Measurements from ENCODE around the gene PPP2R2D.

Gene PPP2R2D

DNA sequence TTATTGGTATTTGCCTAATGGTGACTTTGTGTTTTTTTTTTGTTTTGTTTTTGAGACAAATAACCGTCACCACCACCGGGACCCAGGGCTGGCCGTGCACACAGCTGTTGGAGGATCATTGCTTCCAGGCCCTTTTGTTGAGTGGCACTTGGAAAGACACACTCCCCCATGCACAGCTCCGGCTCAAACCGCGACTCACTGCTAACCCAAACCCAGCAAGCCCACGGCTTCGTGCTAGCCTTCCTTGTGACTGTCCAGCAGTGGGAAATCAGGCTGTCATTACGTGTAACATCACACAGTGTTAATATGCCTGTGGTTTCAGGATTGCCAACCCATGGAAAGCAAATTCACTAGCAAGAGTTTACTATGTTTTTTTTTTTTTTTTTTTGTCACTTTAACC lies 63.5 kb downstream of the PPP2R2D start:
- Histone ChIP-seq H3K79me2 (no peaks in the 10 kb centered on the region), H3K36me3 (ENCODE audit: control insufficient read depth, insufficient read depth, low read length) (no peaks in the 10 kb centered on the region), H3K27ac (no peak overlapping the region), H3K4me2 (ENCODE audit: low read length) (no peak overlapping the region), H2AFZ (no peak overlapping the region), H3K9me3 (ENCODE audit: control insufficient read depth, low read length) (no peaks in the 10 kb centered on the region), H3K9ac (no peak overlapping the region), H3K4me1 (no peaks in the 10 kb centered on the region), H3K27me3 (ENCODE audit: control insufficient read depth, insufficient read depth, low read length) (no peaks in the 10 kb centered on the region), H3K4me3 (ENCODE audit: low read depth, low read length) (no peak overlapping the region)
- TF ChIP-seq, protein P1, sequence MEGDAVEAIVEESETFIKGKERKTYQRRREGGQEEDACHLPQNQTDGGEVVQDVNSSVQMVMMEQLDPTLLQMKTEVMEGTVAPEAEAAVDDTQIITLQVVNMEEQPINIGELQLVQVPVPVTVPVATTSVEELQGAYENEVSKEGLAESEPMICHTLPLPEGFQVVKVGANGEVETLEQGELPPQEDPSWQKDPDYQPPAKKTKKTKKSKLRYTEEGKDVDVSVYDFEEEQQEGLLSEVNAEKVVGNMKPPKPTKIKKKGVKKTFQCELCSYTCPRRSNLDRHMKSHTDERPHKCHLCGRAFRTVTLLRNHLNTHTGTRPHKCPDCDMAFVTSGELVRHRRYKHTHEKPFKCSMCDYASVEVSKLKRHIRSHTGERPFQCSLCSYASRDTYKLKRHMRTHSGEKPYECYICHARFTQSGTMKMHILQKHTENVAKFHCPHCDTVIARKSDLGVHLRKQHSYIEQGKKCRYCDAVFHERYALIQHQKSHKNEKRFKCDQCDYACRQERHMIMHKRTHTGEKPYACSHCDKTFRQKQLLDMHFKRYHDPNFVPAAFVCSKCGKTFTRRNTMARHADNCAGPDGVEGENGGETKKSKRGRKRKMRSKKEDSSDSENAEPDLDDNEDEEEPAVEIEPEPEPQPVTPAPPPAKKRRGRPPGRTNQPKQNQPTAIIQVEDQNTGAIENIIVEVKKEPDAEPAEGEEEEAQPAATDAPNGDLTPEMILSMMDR (IDR thresholded peaks at IDR 0.05), result no peak

GRCh38 chr10:131968949-131969348 lies 68.1 kb downstream of the PPP2R2D start:
- TF ChIP-seq, protein P1 (IDR thresholded peaks at IDR 0.05), result no peak
- Histone ChIP-seq H3K4me1 (no peaks in the 10 kb centered on the region), H3K36me3 (ENCODE audit: control insufficient read depth, insufficient read depth, low read length) (no peaks in the 10 kb centered on the region), H2AFZ (no peak overlapping the region), H3K4me3 (ENCODE audit: low read depth, low read length) (no peak overlapping the region), H3K27me3 (ENCODE audit: control insufficient read depth, insufficient read depth, low read length) (no peaks in the 10 kb centered on the region), H3K79me2 (no peaks in the 10 kb centered on the region), H3K4me2 (ENCODE audit: low read length) (no peak overlapping the region), H3K9me3 (ENCODE audit: control insufficient read depth, low read length) (no peaks in the 10 kb centered on the region), H3K27ac (no peak overlapping the region), H3K9ac (no peak overlapping the region)

- no peaks in the 10 kb centered on the region for H3K27me3 ChIP-seq (ENCODE audit: control insufficient read depth, insufficient read depth, low read length)
- no peaks in the 10 kb centered on the region for H3K9me3 ChIP-seq (ENCODE audit: control insufficient read depth, low read length)
- H3K4me1 ChIP-seq, result no peaks in the 10 kb centered on the region
- H3K9ac ChIP-seq, result no peak overlapping the region
- no peak overlapping the region for H3K4me2 ChIP-seq (ENCODE audit: low read length)
- no peaks in the 10 kb centered on the region for H3K36me3 ChIP-seq (ENCODE audit: control insufficient read depth, insufficient read depth, low read length)
- H2AFZ ChIP-seq, result no peak overlapping the region
- H3K79me2 ChIP-seq, result no peaks in the 10 kb centered on the region
- TF ChIP-seq, protein P1 (IDR thresholded peaks at IDR 0.05), result no peak
- no peak overlapping the region for H3K27ac ChIP-seq
- no peak overlapping the region for H3K4me3 ChIP-seq (ENCODE audit: low read depth, low read length)
Observed at GRCh38 chr10:131970946-131971345, 70.1 kb downstream of the PPP2R2D start.

- H2AFZ ChIP-seq, result no peak overlapping the region
- H3K79me2 ChIP-seq, result no peaks in the 10 kb centered on the region
- no peak overlapping the region for H3K4me2 ChIP-seq (ENCODE audit: low read length)
- H3K4me1 ChIP-seq, result no peaks in the 10 kb centered on the region
- H3K27me3 ChIP-seq (ENCODE audit: control insufficient read depth, insufficient read depth, low read length), result no peaks in the 10 kb centered on the region
- H3K27ac ChIP-seq, result no peak overlapping the region
- H3K9me3 ChIP-seq (ENCODE audit: control insufficient read depth, low read length), result no peaks in the 10 kb centered on the region
- H3K9ac ChIP-seq, result no peak overlapping the region
- TF ChIP-seq, protein P1 (IDR thresholded peaks at IDR 0.05), result no peak
- no peaks in the 10 kb centered on the region for H3K36me3 ChIP-seq (ENCODE audit: control insufficient read depth, insufficient read depth, low read length)
- no peak overlapping the region for H3K4me3 ChIP-seq (ENCODE audit: low read depth, low read length)
Observed at GRCh38 chr10:131971591-131971990, 70.8 kb downstream of the PPP2R2D start.

- Histone ChIP-seq H3K4me3 (ENCODE audit: low read depth, low read length) (no peak overlapping the region), H3K27me3 (ENCODE audit: control insufficient read depth, insufficient read depth, low read length) (no peaks in the 10 kb centered on the region), H3K36me3 (ENCODE audit: control insufficient read depth, insufficient read depth, low read length) (no peaks in the 10 kb centered on the region), H3K27ac (no peak overlapping the region), H3K4me1 (no peaks in the 10 kb centered on the region), H3K9ac (no peak overlapping the region), H3K79me2 (no peaks in the 10 kb centered on the region), H3K9me3 (ENCODE audit: control insufficient read depth, low read length) (no peaks in the 10 kb centered on the region), H3K4me2 (ENCODE audit: low read length) (no peak overlapping the region), H2AFZ (no peak overlapping the region)
- TF ChIP-seq, protein P1 (IDR thresholded peaks at IDR 0.05), result no peak
Observed at GRCh38 chr10:131972474-131973071, 71.8 kb downstream of the PPP2R2D start.

Measured in parathyroid adenoma (tissue), 2 donors.